SK-N-MC (cell line): ENCODE results near the gene LYPD8.
"Not testable (repeated sequence)": the region's sequence is repeated elsewhere in the genome, so short reads cannot be mapped to it uniquely, and the experiment has no call there.

Experiments
- DNase-seq: peaks from one replicate; pipeline ENCODE4 v3.0.0-alpha.2; 2011; ENCODE audit warnings: low read depth, low spot score
- H3K27ac ChIP-seq: fragments of 200-600 bp; sonication (generic); 2 replicates; pipeline ENCODE4 v1.5.1; 2016; ENCODE audit warnings: mixed run types
- H3K36me3 ChIP-seq: fragments of 200-600 bp; sonication (generic); 2 replicates; pipeline ENCODE4 v1.6.1; 2017; ENCODE audit warnings: antibody characterized with exemption, low read length, mixed read lengths; ENCODE audit not compliant: insufficient read depth
- H3K4me3 ChIP-seq: fragments of 200-600 bp; sonication (generic); 2 replicates; pipeline ENCODE4 v1.5.1; 2016
- H3K9ac ChIP-seq: fragments of 200-600 bp; sonication (generic); 2 replicates; pipeline ENCODE4 v1.8.0; 2017; ENCODE audit warnings: mixed run types, mixed read lengths; ENCODE audit not compliant: insufficient read length
- H3K9me3 ChIP-seq: fragments of 200-600 bp; sonication (generic); 2 replicates; pipeline ENCODE4 v1.6.1; 2017; ENCODE audit warnings: low read depth, mild to moderate bottlenecking, antibody characterized with exemption, low read length, moderate library complexity, mixed read lengths
- EZH2 ChIP-seq: fragments of 200-600 bp; sonication (generic); IDR thresholded peaks from one replicate; pipeline ENCODE4 v1.6.1; 2017; ENCODE audit warnings: antibody characterized with exemption
- FOXP2 ChIP-seq: optimal IDR thresholded peaks from 2 replicates; pipeline ENCODE3; 2011; ENCODE audit warnings: mild to moderate bottlenecking, moderate library complexity; ENCODE audit not compliant: insufficient read depth; ENCODE audit errors: extremely low read length, control extremely low read depth
- POLR2AphosphoS5 ChIP-seq: IDR thresholded peaks from 2 replicates; pipeline ENCODE4 v1.6.1; 2012; ENCODE audit warnings: mild to moderate bottlenecking, low read depth, low read length, borderline replicate concordance

LYPD8 gene

DNA sequence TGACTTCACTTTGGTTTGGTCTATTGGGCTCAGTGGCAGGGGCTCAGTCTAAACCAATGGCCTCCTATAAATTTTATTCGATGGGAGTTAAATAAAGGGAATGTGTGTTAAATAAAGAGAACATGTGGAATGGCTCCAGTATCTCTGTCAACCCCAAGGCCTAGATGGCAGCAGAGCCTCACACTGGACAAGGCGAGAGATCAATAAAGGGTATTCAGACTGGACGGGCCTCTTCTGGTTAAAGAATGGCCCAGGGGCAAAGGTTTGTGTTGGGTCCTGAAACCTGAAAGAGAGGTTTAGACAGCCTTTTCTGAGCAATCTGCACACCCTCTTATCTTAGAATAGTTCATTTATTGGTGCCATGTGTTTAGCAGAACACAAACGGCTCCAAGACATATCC lies 35.5 kb upstream of the LYPD8 start:
- Histone ChIP-seq H3K36me3 (no peaks in the 10 kb centered on the region), H3K27ac (no peak overlapping the region), H3K4me3 (no peak overlapping the region), H3K9me3 (no peaks in the 10 kb centered on the region), H3K9ac (no peak overlapping the region)
- no peak for DNase-seq
- TF ChIP-seq POLR2AphosphoS5 (no peak), EZH2 (no peak), FOXP2 (no peak)

DNA sequence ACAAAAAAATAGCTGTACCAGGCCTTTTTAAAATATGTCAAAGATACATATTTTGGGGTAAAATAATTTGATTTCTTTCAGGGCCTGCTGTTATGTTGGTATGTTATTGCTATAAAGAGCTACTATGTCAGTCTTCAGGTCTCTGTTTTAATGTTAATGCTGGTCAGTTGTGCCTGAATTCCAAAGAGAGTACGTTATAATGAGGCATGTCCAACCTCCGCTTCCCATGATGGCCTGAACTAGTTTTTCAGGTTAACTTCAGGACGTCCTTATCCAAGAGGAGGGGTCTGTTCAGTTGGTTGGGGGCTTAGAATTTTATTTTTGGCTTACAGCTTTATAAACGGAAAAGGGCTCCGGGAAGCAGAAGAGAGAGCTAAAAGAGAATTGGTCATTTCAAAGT lies 34.9 kb upstream of the LYPD8 start:
- no peak for TF ChIP-seq EZH2
- TF ChIP-seq FOXP2: no peak
- no peak for TF ChIP-seq POLR2AphosphoS5
- no peaks in the 10 kb centered on the region for H3K9me3 ChIP-seq
- H3K36me3 ChIP-seq: no peaks in the 10 kb centered on the region
- H3K27ac ChIP-seq: no peak overlapping the region
- no peak for DNase-seq
- H3K9ac ChIP-seq: no peak overlapping the region
- no peak overlapping the region for H3K4me3 ChIP-seq

DNA sequence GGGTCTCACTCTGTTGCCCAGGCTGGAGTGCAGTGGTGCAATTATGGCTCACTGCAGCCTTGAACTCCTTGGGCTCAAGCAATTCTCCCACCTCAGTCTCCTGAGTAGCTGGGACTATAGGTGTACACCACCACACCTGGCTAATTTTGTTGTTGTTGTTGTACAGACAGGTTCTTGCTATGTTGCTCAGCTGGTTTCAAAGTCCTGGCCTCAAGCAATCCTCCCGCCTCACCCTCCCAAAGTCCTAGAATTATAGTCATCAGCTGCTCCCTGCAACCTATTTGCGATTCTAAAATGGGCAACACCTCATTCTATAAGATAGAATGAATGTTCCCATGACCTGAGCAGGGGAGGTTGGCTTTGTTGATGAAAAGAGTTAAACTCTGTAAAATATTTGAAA lies 33.8 kb upstream of the LYPD8 start:
- not testable (repeated sequence) for H3K4me3 ChIP-seq, H3K9me3 ChIP-seq, H3K9ac ChIP-seq, H3K36me3 ChIP-seq, DNase-seq, H3K27ac ChIP-seq

DNA sequence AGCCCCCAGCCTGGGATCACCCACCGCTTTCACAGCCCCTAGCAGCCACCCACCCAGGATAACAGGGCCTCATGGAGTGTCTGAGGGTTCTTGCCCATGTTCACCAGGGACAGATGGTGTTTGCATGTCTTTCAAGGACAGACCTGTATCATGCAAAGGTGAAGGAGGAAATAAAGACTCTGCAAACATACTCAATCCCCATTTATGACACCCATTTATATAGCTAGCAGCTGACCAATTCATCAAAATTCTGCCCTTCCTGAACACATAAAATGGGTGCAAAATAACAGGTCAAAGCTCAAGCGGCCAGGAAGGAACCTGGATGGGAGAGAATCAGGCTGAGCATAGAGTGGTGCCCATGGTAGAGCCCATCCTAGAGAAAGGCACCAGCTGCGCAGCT lies 32.8 kb upstream of the LYPD8 start:
- Histone ChIP-seq H3K36me3 (no peaks in the 10 kb centered on the region), H3K27ac (no peak overlapping the region), H3K4me3 (no peak overlapping the region), H3K9me3 (no peaks in the 10 kb centered on the region), H3K9ac (no peak overlapping the region)
- no peak for DNase-seq
- TF ChIP-seq FOXP2 (no peak), POLR2AphosphoS5 (no peak), EZH2 (no peak)

DNA sequence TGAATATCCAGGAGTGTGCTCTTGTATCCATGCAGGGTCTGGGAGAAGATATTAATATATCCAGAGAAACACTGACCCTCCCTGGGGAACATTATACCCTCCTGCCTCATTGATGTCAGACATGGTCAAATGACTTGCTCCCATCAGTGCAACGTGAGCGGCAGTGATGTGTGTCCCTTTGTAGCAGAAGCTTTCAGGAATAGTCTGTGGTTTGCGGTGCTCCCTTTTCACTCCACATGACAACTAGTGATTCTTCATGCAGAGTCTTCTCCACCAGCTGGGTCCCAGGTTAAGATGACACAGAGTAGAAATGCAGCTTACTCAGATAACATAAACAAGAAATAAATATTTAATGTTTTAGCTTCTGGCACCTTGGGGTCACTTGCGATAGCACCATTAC lies 31.9 kb upstream of the LYPD8 start:
- Histone ChIP-seq H3K9me3 (no peaks in the 10 kb centered on the region), H3K9ac (no peak overlapping the region), H3K4me3 (no peak overlapping the region), H3K27ac (no peak overlapping the region), H3K36me3 (no peaks in the 10 kb centered on the region)
- no peak for DNase-seq
- TF ChIP-seq POLR2AphosphoS5 (no peak), FOXP2 (no peak), EZH2 (no peak)

DNA sequence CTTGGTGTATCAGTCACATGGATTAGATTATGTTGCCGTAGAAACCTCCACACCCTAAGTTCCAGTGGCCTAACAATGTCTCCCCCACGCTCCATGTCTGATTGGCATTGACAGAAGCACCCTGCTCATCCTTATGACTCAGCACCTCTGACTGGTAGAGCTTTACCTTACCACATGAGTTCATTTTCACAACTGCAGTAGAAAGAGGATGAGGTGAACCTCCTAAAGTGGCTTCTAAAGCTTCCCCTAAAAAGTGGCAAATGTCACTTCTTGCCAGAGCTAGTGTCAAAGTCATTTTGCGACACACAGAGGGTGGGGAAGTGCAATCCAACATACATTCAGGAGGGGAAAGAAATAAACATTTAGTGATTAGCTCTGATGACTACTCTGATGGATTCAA lies 30.6 kb upstream of the LYPD8 start:
- Histone ChIP-seq H3K36me3 (no peaks in the 10 kb centered on the region), H3K9me3 (no peaks in the 10 kb centered on the region), H3K9ac (no peak overlapping the region), H3K27ac (no peak overlapping the region), H3K4me3 (no peak overlapping the region)
- TF ChIP-seq POLR2AphosphoS5 (no peak), FOXP2 (no peak), EZH2 (no peak)
- DNase-seq: no peak

DNA sequence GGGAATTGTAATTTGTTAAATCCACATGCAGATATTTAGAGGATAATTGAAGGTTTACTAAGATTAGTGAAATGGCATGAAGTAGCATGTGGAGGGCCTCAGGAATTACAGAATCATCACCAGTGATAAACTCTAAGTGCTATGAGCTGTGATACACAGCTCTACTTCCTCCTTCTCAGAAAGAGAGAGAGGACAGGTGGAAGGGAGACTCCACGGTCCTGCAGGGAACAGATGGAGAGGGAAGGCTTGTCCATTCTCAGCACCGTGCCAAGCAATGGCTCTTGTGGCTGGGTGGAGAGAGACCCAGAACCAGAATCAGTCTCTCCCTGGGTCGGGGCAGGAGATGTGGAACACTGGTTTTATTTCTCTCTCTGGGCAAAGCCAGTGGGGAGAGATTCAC lies 27.8 kb upstream of the LYPD8 start:
- Histone ChIP-seq H3K9ac (no peak overlapping the region), H3K9me3 (no peaks in the 10 kb centered on the region), H3K36me3 (no peaks in the 10 kb centered on the region), H3K27ac (no peak overlapping the region), H3K4me3 (no peak overlapping the region)
- no peak for TF ChIP-seq FOXP2
- TF ChIP-seq EZH2: no peak
- no peak for TF ChIP-seq POLR2AphosphoS5
- DNase-seq: no peak

DNA sequence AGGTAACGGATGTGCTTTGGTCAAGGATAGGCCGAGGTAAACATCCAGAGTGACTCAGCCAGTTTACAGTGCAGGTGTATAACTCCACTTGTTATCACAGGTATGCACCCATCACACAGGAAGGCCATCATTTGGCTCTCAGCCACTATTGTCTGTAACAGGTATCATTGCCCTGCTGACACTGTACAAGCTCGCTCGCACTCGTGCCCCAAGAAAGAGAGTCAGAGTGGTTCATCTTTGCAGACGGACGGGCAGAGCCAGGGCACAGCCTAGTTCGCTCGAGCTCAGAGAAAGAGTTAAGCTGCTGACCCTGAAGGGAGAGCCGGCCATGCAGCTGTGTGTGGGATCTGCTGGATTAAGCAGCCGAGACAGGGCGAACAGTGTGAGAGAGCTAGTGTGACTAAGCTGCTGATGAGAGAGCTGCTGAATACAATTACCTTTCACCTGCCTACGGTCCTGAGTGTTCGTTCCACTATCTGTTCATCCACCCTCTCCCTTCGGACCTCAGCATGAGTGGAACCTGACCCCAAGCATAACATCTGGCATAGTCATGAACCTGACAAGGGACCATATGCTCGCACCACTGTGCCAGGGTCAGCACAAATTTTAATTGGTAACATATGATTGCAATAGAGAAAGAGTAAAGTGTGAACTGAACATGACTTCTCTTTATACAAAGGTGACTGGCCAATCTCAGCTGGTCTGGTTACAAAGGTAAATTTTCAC lies 27.0 kb upstream of the LYPD8 start:
- Histone ChIP-seq H3K4me3 (no peak overlapping the region), H3K9me3 (no peaks in the 10 kb centered on the region), H3K27ac (no peak overlapping the region), H3K36me3 (no peaks in the 10 kb centered on the region), H3K9ac (no peak overlapping the region)
- no peak for DNase-seq
- TF ChIP-seq EZH2: no peak
- no peak for TF ChIP-seq FOXP2
- no peak for TF ChIP-seq POLR2AphosphoS5

DNA sequence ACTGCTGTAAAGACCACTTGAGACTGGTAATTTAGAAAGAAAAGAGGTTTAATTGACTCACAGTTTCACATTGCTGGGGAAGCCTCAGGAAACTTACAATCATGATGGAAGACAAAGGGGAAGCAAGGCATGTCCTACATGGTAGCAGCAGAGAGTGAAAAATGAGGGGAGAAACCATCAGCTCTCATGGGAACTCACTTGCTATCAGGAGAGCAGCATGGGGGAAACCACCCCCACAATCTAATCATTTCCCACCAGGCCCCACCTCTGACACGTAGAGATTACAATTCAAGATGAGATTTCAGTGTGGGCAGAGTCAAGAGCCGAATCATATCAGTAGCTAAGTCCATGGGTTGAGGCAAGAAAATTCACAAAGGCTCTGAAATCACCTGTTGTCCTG lies 23.8 kb upstream of the LYPD8 start:
- Histone ChIP-seq H3K9ac (no peak overlapping the region), H3K27ac (no peak overlapping the region), H3K4me3 (no peak overlapping the region), H3K9me3 (no peaks in the 10 kb centered on the region), H3K36me3 (no peaks in the 10 kb centered on the region)
- TF ChIP-seq POLR2AphosphoS5 (no peak), EZH2 (no peak), FOXP2 (no peak)
- DNase-seq: no peak
